Breast epithelium (tissue), 4 donors: ENCODE measurements around the gene TSBP1. TPM values are rescaled to one million over a fixed set of nuclear protein-coding genes. Genes with fewer than 3 reads are reported as not detected.
"Not testable (repeated sequence)": the region's sequence is repeated elsewhere in the genome, so short reads cannot be mapped to it uniquely, and the experiment has no call there.

Source experiments
- DNase-seq, 2 donors: peaks; one replicate each; pipeline ENCODE4 v3.0.0-alpha.2; 2019; ENCODE audit warnings: low spot score in 2 of 2
- H3K27ac ChIP-seq, 2 donors: fragments of 200-600 bp; sonication (generic) in 1 of 2; one replicate each; pipeline ENCODE4 v1.5.1; 2016 to 2019; ENCODE audit warnings: mild to moderate bottlenecking in 1 of 2
- H3K27me3 ChIP-seq, 2 donors: fragments of 200-600 bp; sonication (generic) in 1 of 2; one replicate each; pipeline versions ENCODE4 v1.5.1 to v1.6.0; 2017 to 2019; ENCODE audit warnings: control low read depth in 1 of 2, mild to moderate bottlenecking in 1 of 2
- H3K36me3 ChIP-seq: fragments of 200-600 bp; one replicate; pipeline ENCODE4 v1.5.1; 2019
- H3K4me1 ChIP-seq, 2 donors: fragments of 200-600 bp; sonication (generic); one replicate each; pipeline ENCODE4 v1.5.1; 2016 to 2019; ENCODE audit warnings: control low read depth in 1 of 2
- H3K4me3 ChIP-seq, 3 donors: fragments of 200-600 bp; sonication (generic); 1 replicate in 2 of 3; 2 replicates in 1 of 3; pipeline ENCODE4 v1.5.1; 2016 to 2019; ENCODE audit warnings: mild to moderate bottlenecking in 3 of 3, moderate library complexity in 2 of 3
- H3K9me3 ChIP-seq, 2 donors: fragments of 200-600 bp; sonication (generic) in 1 of 2; one replicate each; pipeline ENCODE4 v1.5.1; 2016 to 2019; ENCODE audit warnings: control low read depth in 1 of 2
- CTCF ChIP-seq, 3 donors: fragments of 450-650 bp; IDR thresholded peaks; one replicate each; pipeline ENCODE4 v1.5.1; 2016 to 2017; ENCODE audit warnings: antibody characterized with exemption in 3 of 3, mild to moderate bottlenecking in 3 of 3, moderate library complexity in 3 of 3
- POLR2A ChIP-seq: fragments of 450-650 bp; IDR thresholded peaks from one replicate; pipeline ENCODE4 v1.6.1; 2016; ENCODE audit warnings: antibody characterized with exemption, mild to moderate bottlenecking, moderate library complexity
- POLR2AphosphoS5 ChIP-seq, 3 donors: sonication (generic); formaldehyde crosslinking; IDR thresholded peaks; one replicate each; pipeline ENCODE4 v1.6.1; 2017; ENCODE audit warnings: antibody characterized with exemption in 3 of 3
- intact Hi-C: fragments of 100-400 bp; cut with DNase I; formaldehyde crosslinking; loops from one replicate; pipeline ENCODE4 v1.15.1; 2023; ENCODE audit warnings: low total_unique reads
- total RNA-seq, 3 donors: library from RNA; depleted of rRNA; stranded (reverse); fragments of >200 nt; gene quantifications; one replicate each; pipeline ENCODE4 v1.1.0, GENCODE V29; 2016

The TSBP1 gene
- total RNA-seq, 3 donors from 2014 or later = not detected

GRCh38 chr6:32371229-32371628 is 474 bp downstream of the TSBP1 start:
- Histone ChIP-seq H3K4me3 (no peak overlapping the region), H3K4me1 (no peaks in the 10 kb centered on the region), H3K27ac (no peak overlapping the region), H3K27me3 (no peaks in the 10 kb centered on the region), H3K9me3 (no peaks in the 10 kb centered on the region), H3K36me3 (no peaks in the 10 kb centered on the region)
- intact Hi-C loops = no loop called here
- TF ChIP-seq POLR2AphosphoS5 (IDR thresholded peaks at IDR 0.05) = no peak
- no peak for TF ChIP-seq CTCF (IDR thresholded peaks at IDR 0.05)
- no peak for TF ChIP-seq POLR2A
- no peak for DNase-seq

DNA sequence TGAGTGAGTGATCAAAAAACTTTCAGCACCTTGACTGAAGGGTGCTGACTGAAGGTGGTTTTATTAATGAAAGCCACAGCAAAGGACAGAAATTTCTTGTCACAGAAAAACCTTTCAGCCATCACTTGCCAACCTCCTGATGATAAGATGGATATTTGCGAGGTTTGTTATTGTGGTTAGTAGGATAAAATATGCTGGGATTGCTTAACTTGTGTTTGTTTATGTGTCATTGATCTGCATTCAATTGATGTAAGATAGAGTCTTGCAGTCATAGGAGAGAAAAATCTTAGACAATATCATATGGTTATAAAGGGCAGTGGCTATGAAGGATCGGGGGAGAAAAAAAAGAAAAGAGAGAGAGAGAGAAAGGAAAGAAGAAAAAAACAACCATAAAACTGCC is 1.2 kb downstream of the TSBP1 start:
- Histone ChIP-seq H3K4me1 (no peaks in the 10 kb centered on the region), H3K36me3 (no peaks in the 10 kb centered on the region), H3K9me3 (no peaks in the 10 kb centered on the region), H3K4me3 (no peak overlapping the region), H3K27ac (no peak overlapping the region), H3K27me3 (no peaks in the 10 kb centered on the region)
- intact Hi-C loops = no loop called here
- TF ChIP-seq POLR2A (no peak), POLR2AphosphoS5 (IDR thresholded peaks at IDR 0.05) (no peak), CTCF (IDR thresholded peaks at IDR 0.05) (no peak)
- DNase-seq = no peak

DNA sequence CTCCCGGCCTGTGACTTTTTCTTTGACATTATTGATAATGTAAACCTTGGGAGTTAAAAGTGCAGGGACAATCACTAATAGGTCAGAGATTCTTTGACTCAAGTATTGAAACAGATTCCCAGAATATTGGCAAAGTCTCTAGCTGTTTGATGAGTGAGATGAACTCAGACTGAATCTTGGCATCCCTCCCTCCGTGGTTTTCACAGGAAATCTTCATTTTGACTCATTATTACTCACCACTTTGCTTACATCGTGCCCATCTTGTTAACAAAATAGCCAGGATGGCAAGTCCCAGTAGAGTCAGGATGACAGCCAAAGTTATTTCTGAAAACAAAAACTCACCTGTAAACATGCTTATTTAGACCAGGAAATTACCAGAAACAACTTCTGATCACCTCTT is 2.0 kb downstream of the TSBP1 start:
- Histone ChIP-seq H3K27me3 (no peaks in the 10 kb centered on the region), H3K9me3 (no peaks in the 10 kb centered on the region), H3K36me3 (no peaks in the 10 kb centered on the region), H3K4me3 (no peak overlapping the region), H3K27ac (no peak overlapping the region), H3K4me1 (no peaks in the 10 kb centered on the region)
- intact Hi-C loops = no loop called here
- TF ChIP-seq POLR2A (no peak), POLR2AphosphoS5 (IDR thresholded peaks at IDR 0.05) (no peak), CTCF (IDR thresholded peaks at IDR 0.05) (no peak)
- DNase-seq = no peak

GRCh38 chr6:32367644-32368043 is 4.1 kb downstream of the TSBP1 start:
- no peak for TF ChIP-seq CTCF (IDR thresholded peaks at IDR 0.05)
- no peak for TF ChIP-seq POLR2AphosphoS5 (IDR thresholded peaks at IDR 0.05)
- TF ChIP-seq POLR2A = no peak
- Histone ChIP-seq H3K4me3 (no peak overlapping the region), H3K36me3 (no peaks in the 10 kb centered on the region), H3K27me3 (no peaks in the 10 kb centered on the region), H3K9me3 (no peaks in the 10 kb centered on the region), H3K27ac (no peak overlapping the region), H3K4me1 (no peaks in the 10 kb centered on the region)
- no peak for DNase-seq
- intact Hi-C loops = no loop called here

DNA sequence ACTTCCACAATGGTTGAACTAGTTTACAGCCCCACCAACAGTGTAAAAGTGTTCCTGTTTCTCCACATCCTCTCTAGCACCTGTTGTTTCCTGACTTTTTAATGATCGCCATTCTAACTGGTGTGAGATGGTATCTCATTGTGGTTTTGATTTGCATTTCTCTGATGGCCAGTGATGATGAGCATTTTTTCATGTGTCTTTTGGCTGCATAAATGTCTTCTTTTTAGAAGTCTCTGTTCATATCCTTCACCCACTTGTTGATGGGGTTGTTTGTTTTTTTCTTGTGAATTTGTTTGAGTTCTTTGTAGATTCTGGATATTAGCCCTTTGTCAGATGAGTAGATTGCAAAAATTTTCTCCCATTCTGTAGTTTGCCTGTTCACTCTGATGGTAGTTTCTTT is 12.5 kb downstream of the TSBP1 start:
- H3K27ac ChIP-seq, H3K4me3 ChIP-seq, H3K9me3 ChIP-seq, H3K27me3 ChIP-seq, intact Hi-C loops, DNase-seq, H3K36me3 ChIP-seq, H3K4me1 ChIP-seq: not testable (repeated sequence)

GRCh38 chr6:32358548-32358947 is 13.2 kb downstream of the TSBP1 start:
- H3K9me3 ChIP-seq, H3K4me1 ChIP-seq, H3K27ac ChIP-seq, H3K27me3 ChIP-seq, DNase-seq, H3K4me3 ChIP-seq, H3K36me3 ChIP-seq, intact Hi-C loops: not testable (repeated sequence)
